HUES6 (cell line): ENCODE data around the gene KLHL30.

ENCODE experiments used
- H3K27ac ChIP-seq: 2 replicates; pipeline ENCODE4 v1.7.0; 2013; ENCODE audit warnings: low read depth, mild to moderate bottlenecking, low read length, inconsistent platforms
- H3K27me3 ChIP-seq: 2 replicates; pipeline ENCODE4 v1.6.1; 2013; ENCODE audit warnings: low read length; ENCODE audit not compliant: control insufficient read depth, insufficient read depth
- H3K36me3 ChIP-seq: 2 replicates; pipeline ENCODE4 v1.6.1; 2013; ENCODE audit warnings: low read length; ENCODE audit not compliant: control insufficient read depth, insufficient read depth
- H3K4me1 ChIP-seq: 2 replicates; pipeline ENCODE4 v1.6.1; 2013; ENCODE audit warnings: low read length; ENCODE audit not compliant: control insufficient read depth, insufficient read depth
- H3K4me3 ChIP-seq: 2 replicates; pipeline ENCODE4 v1.5.1; 2013; ENCODE audit warnings: low read depth, low read length
- H3K9ac ChIP-seq: one replicate; pipeline ENCODE4 v1.6.1; 2013; ENCODE audit warnings: mild to moderate bottlenecking, low read length
- H3K9me3 ChIP-seq: 2 replicates; pipeline ENCODE4 v1.6.1; 2013; ENCODE audit warnings: low read depth, low read length; ENCODE audit not compliant: control insufficient read depth, insufficient read depth

Gene KLHL30

GRCh38 chr2:238097988-238098871, 40.2 kb upstream of the KLHL30 start:
- Histone ChIP-seq H3K4me3 (no peak overlapping the region), H3K9ac (no peak overlapping the region), H3K27ac (no peak overlapping the region)

GRCh38 chr2:238098901-238099713, 39.4 kb upstream of the KLHL30 start:
- Histone ChIP-seq H3K36me3 (peaks cover 9% of the 10 kb centered on the region; the same call in 1 of the 2 replicates), H3K4me3 (no peak overlapping the region), H3K27me3 (no peaks in the 10 kb centered on the region), H3K9me3 (no peaks in the 10 kb centered on the region), H3K4me1 (peaks cover 21% of the 10 kb centered on the region), H3K9ac (no peak overlapping the region), H3K27ac (no peak overlapping the region)

More at GRCh38 chr2:238097988-238098871, 40.2 kb upstream of the KLHL30 start:
- Histone ChIP-seq H3K36me3 (peaks cover 9% of the 10 kb centered on the region; the same call in 1 of the 2 replicates), H3K9me3 (no peaks in the 10 kb centered on the region), H3K4me1 (peaks cover 21% of the 10 kb centered on the region), H3K27me3 (no peaks in the 10 kb centered on the region)

- no peak overlapping the region for H3K4me3 ChIP-seq
- peaks cover 5% of the 10 kb centered on the region; the same call in 1 of the 2 replicates for H3K36me3 ChIP-seq
- H3K4me1 ChIP-seq = peaks cover 21% of the 10 kb centered on the region
- no peak overlapping the region for H3K9ac ChIP-seq
- no peak overlapping the region for H3K27ac ChIP-seq
- no peaks in the 10 kb centered on the region for H3K9me3 ChIP-seq
- H3K27me3 ChIP-seq = no peaks in the 10 kb centered on the region
These were observed 38.8 kb upstream of the KLHL30 start for GRCh38 chr2:238099714-238100048.

- Histone ChIP-seq H3K27me3 (no peaks in the 10 kb centered on the region), H3K36me3 (peaks cover 2% of the 10 kb centered on the region; the same call in 1 of the 2 replicates), H3K4me3 (no peak within 1 kb of the TSS), H3K9ac (no peak within 1 kb of the TSS), H3K4me1 (peaks cover 21% of the 10 kb centered on the region), H3K9me3 (no peaks in the 10 kb centered on the region), H3K27ac (no peak within 1 kb of the TSS)
These were observed 38.2 kb upstream of the KLHL30 start, which contains the start of gene ESPNL for GRCh38 chr2:238100049-238100820. Gene ESPNL, plus strand, starts transcription at chr2:238100340. Its CDS starts 80 bp downstream, at chr2:238100420.

- Histone ChIP-seq H3K36me3 (no peaks in the 10 kb centered on the region), H3K9ac (no peak overlapping the region), H3K9me3 (no peaks in the 10 kb centered on the region), H3K4me1 (peaks cover 19% of the 10 kb centered on the region), H3K27ac (no peak overlapping the region), H3K4me3 (no peak overlapping the region), H3K27me3 (no peaks in the 10 kb centered on the region)
These were observed 37.4 kb upstream of the KLHL30 start for GRCh38 chr2:238100821-238101771.

- H3K27me3 ChIP-seq = no peaks in the 10 kb centered on the region
- no peak overlapping the region for H3K4me3 ChIP-seq
- H3K36me3 ChIP-seq = no peaks in the 10 kb centered on the region
- H3K4me1 ChIP-seq = peaks cover 18% of the 10 kb centered on the region
- H3K9me3 ChIP-seq = no peaks in the 10 kb centered on the region
- H3K9ac ChIP-seq = no peak overlapping the region
- H3K27ac ChIP-seq = no peak overlapping the region
These were observed 36.3 kb upstream of the KLHL30 start for GRCh38 chr2:238101891-238102841.

GRCh38 chr2:238102865-238103264, 35.6 kb upstream of the KLHL30 start:
- no peak overlapping the region for H3K9ac ChIP-seq
- H3K4me1 ChIP-seq = peaks cover 23% of the 10 kb centered on the region

GRCh38 chr2:238103465-238104225, 34.8 kb upstream of the KLHL30 start:
- Histone ChIP-seq H3K27me3 (no peaks in the 10 kb centered on the region), H3K36me3 (no peaks in the 10 kb centered on the region), H3K27ac (no peak overlapping the region), H3K4me3 (no peak overlapping the region), H3K9ac (no peak overlapping the region), H3K4me1 (peaks cover 22% of the 10 kb centered on the region), H3K9me3 (no peaks in the 10 kb centered on the region)

More at GRCh38 chr2:238102865-238103264, 35.6 kb upstream of the KLHL30 start:
- H3K36me3 ChIP-seq = no peaks in the 10 kb centered on the region
- no peak overlapping the region for H3K27ac ChIP-seq
- H3K27me3 ChIP-seq = no peaks in the 10 kb centered on the region
- H3K4me3 ChIP-seq = no peak overlapping the region
- H3K9me3 ChIP-seq = no peaks in the 10 kb centered on the region

GRCh38 chr2:238104226-238104690, 34.2 kb upstream of the KLHL30 start:
- peaks cover 25% of the 10 kb centered on the region for H3K4me1 ChIP-seq
- no peak overlapping the region for H3K27ac ChIP-seq
- H3K9me3 ChIP-seq = no peaks in the 10 kb centered on the region
- H3K9ac ChIP-seq = no peak overlapping the region
- no peak overlapping the region for H3K4me3 ChIP-seq
- no peaks in the 10 kb centered on the region for H3K36me3 ChIP-seq
- H3K27me3 ChIP-seq = no peaks in the 10 kb centered on the region
